GM23338 (cell line): Measurements from ENCODE around the gene INPP4B. TPM values are rescaled to one million over a fixed set of nuclear protein-coding genes. Genes with fewer than 3 reads are reported as not detected.

ENCODE experiments used
- ATAC-seq: fragments of 200-7000 bp; cut with Tn5 transposase; 3 replicates; pipeline ENCODE4 v1.9.1; 2020
- DNase-seq: peaks from one replicate; pipeline ENCODE4 v3.0.0-alpha.2; 2015; ENCODE audit warnings: low spot score
- H2AFZ ChIP-seq: fragments of 200-600 bp; sonication (generic); 2 replicates; pipeline ENCODE4 v1.8.0; 2016; ENCODE audit warnings: antibody characterized with exemption, mild to moderate bottlenecking, moderate library complexity
- H3F3A ChIP-seq: fragments of 200-600 bp; sonication (generic); replicated peaks from 2 replicates; pipeline ENCODE4 v1.8.0; 2017; ENCODE audit warnings: antibody characterized with exemption, mixed run types, low read depth
- H3K27ac ChIP-seq: fragments of 200-600 bp; sonication (generic); 2 replicates; pipeline ENCODE4 v1.6.1; 2016; ENCODE audit warnings: low read depth
- H3K27me3 ChIP-seq: fragments of 200-600 bp; sonication (generic); 2 replicates; pipeline ENCODE4 v1.8.0; 2016; ENCODE audit warnings: mild to moderate bottlenecking, mixed run types, moderate library complexity; ENCODE audit not compliant: insufficient read depth
- H3K36me3 ChIP-seq: fragments of 200-600 bp; sonication (generic); 2 replicates; pipeline ENCODE4 v1.8.0; 2016; ENCODE audit warnings: mild to moderate bottlenecking; ENCODE audit not compliant: insufficient read depth
- H3K4me1 ChIP-seq: fragments of 200-600 bp; sonication (generic); 2 replicates; pipeline ENCODE4 v1.8.0; 2016; ENCODE audit warnings: mild to moderate bottlenecking, moderate library complexity; ENCODE audit not compliant: insufficient read depth
- H3K4me2 ChIP-seq: fragments of 200-600 bp; sonication (generic); 2 replicates; pipeline ENCODE4 v1.7.1; 2017; ENCODE audit warnings: mixed run types
- H3K4me3 ChIP-seq: fragments of 200-600 bp; sonication (generic); 2 replicates; pipeline ENCODE4 v1.6.1; 2016; ENCODE audit warnings: mixed run types
- H3K79me2 ChIP-seq: fragments of 200-600 bp; sonication (generic); replicated peaks from 2 replicates; pipeline ENCODE4 v1.8.0; 2017; ENCODE audit warnings: mild to moderate bottlenecking; ENCODE audit not compliant: insufficient read depth
- H3K9me2 ChIP-seq: fragments of 200-600 bp; sonication (generic); 2 replicates; pipeline ENCODE4 v1.8.0; 2017; ENCODE audit not compliant: insufficient read depth
- H4K20me1 ChIP-seq: fragments of 200-600 bp; sonication (generic); replicated peaks from 2 replicates; pipeline ENCODE4 v1.8.0; 2017; ENCODE audit warnings: mild to moderate bottlenecking; ENCODE audit not compliant: insufficient read depth
- H3K27ac Mint-ChIP-seq: 2 replicates; pipeline ENCODE4 v1.8.0; 2020; ENCODE audit warnings: inconsistent platforms, mild to moderate bottlenecking, moderate library complexity, mixed read lengths
- H3K27me3 Mint-ChIP-seq: 3 replicates; pipeline ENCODE4 v1.8.0; 2022; ENCODE audit warnings: low read depth, mild to moderate bottlenecking, moderate library complexity, mixed read lengths, inconsistent platforms; ENCODE audit not compliant: insufficient read depth, poor library complexity
- H3K36me3 Mint-ChIP-seq: 3 replicates; pipeline ENCODE4 v1.8.0; 2021; ENCODE audit warnings: low read depth, mild to moderate bottlenecking, inconsistent platforms, moderate library complexity, mixed read lengths
- H3K4me1 Mint-ChIP-seq: 3 replicates; pipeline ENCODE4 v1.8.0; 2020; ENCODE audit warnings: mild to moderate bottlenecking, inconsistent platforms, mixed read lengths
- H3K4me3 Mint-ChIP-seq: 3 replicates; pipeline ENCODE4 v1.8.0; 2021; ENCODE audit warnings: moderate library complexity, mild to moderate bottlenecking, inconsistent platforms, mixed read lengths
- H3K9me3 Mint-ChIP-seq: 3 replicates; pipeline ENCODE4 v1.8.0; 2020; ENCODE audit warnings: moderate library complexity, mild to moderate bottlenecking, inconsistent platforms, mixed read lengths
- CREB1 ChIP-seq: fragments of 250-450 bp; sonication (Bioruptor Pico); IDR thresholded peaks from 2 replicates; pipeline ENCODE4 v1.5.0; 2020; ENCODE audit warnings: low read depth, mild to moderate bottlenecking, moderate library complexity
- CTCF ChIP-seq, 2 experiments: fragments of 200-600 bp in 1 of 2; sonication (generic) in 1 of 2; conservative IDR thresholded peaks; 2 replicates each; pipeline versions ENCODE4 v1.5.1 to v1.6.1; 2016 to 2017; ENCODE audit warnings: antibody characterized with exemption in 2 of 2, low read depth in 2 of 2, mild to moderate bottlenecking in 2 of 2, moderate library complexity in 1 of 2
- ETS1 ChIP-seq: IDR thresholded peaks from 2 replicates; pipeline ENCODE4 v1.6.1; 2016; ENCODE audit warnings: antibody characterized with exemption
- EZH2 ChIP-seq: fragments of 200-600 bp; sonication (generic); IDR thresholded peaks from one replicate; pipeline ENCODE4 v1.8.0; 2017; ENCODE audit warnings: antibody characterized with exemption, mild to moderate bottlenecking, low read depth; ENCODE audit not compliant: unreplicated experiment
- EZH2phosphoT487 ChIP-seq: fragments of 200-600 bp; sonication (generic); IDR thresholded peaks from one replicate; pipeline ENCODE4 v1.8.1; 2018; ENCODE audit warnings: antibody characterized with exemption; ENCODE audit not compliant: unreplicated experiment
- JUNB ChIP-seq: IDR thresholded peaks from one replicate; pipeline ENCODE4 v1.6.1; 2016; ENCODE audit warnings: antibody characterized with exemption; ENCODE audit not compliant: unreplicated experiment
- NANOG ChIP-seq: IDR thresholded peaks from 2 replicates; pipeline ENCODE4 v1.6.1; 2016; ENCODE audit warnings: antibody characterized with exemption, borderline replicate concordance
- POLR2AphosphoS5 ChIP-seq: IDR thresholded peaks from 2 replicates; pipeline ENCODE4 v1.6.1; 2016; ENCODE audit warnings: antibody characterized with exemption, low read depth
- STAT1 ChIP-seq: IDR thresholded peaks from one replicate; pipeline ENCODE4 v1.6.1; 2016; ENCODE audit warnings: antibody characterized with exemption; ENCODE audit not compliant: unreplicated experiment
- ZNF114 ChIP-seq: fragments of 250-450 bp; sonication (Bioruptor Pico); IDR thresholded peaks from 2 replicates; pipeline ENCODE4 v1.5.0; 2020; ENCODE audit warnings: mild to moderate bottlenecking, moderate library complexity
- ZNF331 ChIP-seq: fragments of 250-450 bp; sonication (Bioruptor Pico); IDR thresholded peaks from 2 replicates; pipeline ENCODE4 v1.5.0; 2020; ENCODE audit warnings: low read depth, mild to moderate bottlenecking, moderate library complexity
- ZNF462 ChIP-seq: fragments of 250-450 bp; sonication (Bioruptor Pico); IDR thresholded peaks from 2 replicates; pipeline ENCODE4 v1.5.0; 2020; ENCODE audit warnings: mild to moderate bottlenecking, moderate library complexity
- polyA plus RNA-seq: library from polyadenylated mRNA; unstranded; fragments of >200 nt; fragmentation: Nextera tagmentation; extraction: Ambion mirVana; gene quantifications from 2 replicates; pipeline ENCODE4 v1.2.1, GENCODE V29; 2016
- total RNA-seq: library from RNA; depleted of rRNA; stranded (reverse); fragments of >200 nt; shearing (Covaris generic); gene quantifications from 2 replicates; pipeline ENCODE4 v1.2.3, GENCODE V29; 2014

The INPP4B gene
- total and polyA plus RNA-seq, 2 experiments from 2014 or later, result 0.11 to 0.14 TPM

GRCh38 chr4:142036795-142037583 is 809.1 kb downstream of the INPP4B start (continued):
- no peak for TF ChIP-seq CREB1
- TF ChIP-seq ETS1, result no peak
- no peak for TF ChIP-seq CTCF (conservative IDR thresholded peaks at IDR 0.05; ENCODE audit: low read depth in 2 of 2)
- TF ChIP-seq NANOG, result no peak
- TF ChIP-seq EZH2phosphoT487, result no peak
- no peak for TF ChIP-seq POLR2AphosphoS5

GRCh38 chr4:142035566-142035965 is 810.5 kb downstream of the INPP4B start:
- Mint-ChIP-seq H3K36me3 (no peaks in the 10 kb centered on the region), H3K27me3 (peaks cover 2% of the 10 kb centered on the region), H3K27ac (peak overlapping the region; percentile 57; the same call in 1 of the 2 replicates), H3K9me3 (no peaks in the 10 kb centered on the region), H3K4me1 (no peaks in the 10 kb centered on the region; the same call in 2 of the 3 replicates), H3K4me3 (no peak overlapping the region)
- Histone ChIP-seq H3K27me3 (no peaks in the 10 kb centered on the region), H3K9me2 (no peaks in the 10 kb centered on the region; the same call in 1 of the 2 replicates), H3K79me2 (no peaks in the 10 kb centered on the region), H2AFZ (no peak overlapping the region), H3K27ac (no peak overlapping the region), H4K20me1 (no peaks in the 10 kb centered on the region), H3K36me3 (no peaks in the 10 kb centered on the region), H3K4me1 (no peaks in the 10 kb centered on the region), H3K4me3 (no peak overlapping the region), H3K4me2 (no peak overlapping the region), H3F3A (no peaks in the 10 kb centered on the region)
- ATAC-seq (no peak), DNase-seq (no peak)
- TF ChIP-seq ZNF462, result no peak
- TF ChIP-seq STAT1, result no peak
- no peak for TF ChIP-seq ZNF114
- TF ChIP-seq JUNB, result no peak
- TF ChIP-seq EZH2phosphoT487, result no peak
- no peak for TF ChIP-seq NANOG
- no peak for TF ChIP-seq ETS1
- TF ChIP-seq POLR2AphosphoS5, result no peak
- no peak for TF ChIP-seq EZH2
- no peak for TF ChIP-seq ZNF331 (CRISPR knock-in tag)
- TF ChIP-seq CREB1, result no peak
